Measurements from ENCODE around the gene RPL23. TPM values are rescaled to one million over a fixed set of nuclear protein-coding genes. Genes with fewer than 3 reads are reported as not detected.
"Not testable (repeated sequence)": the region's sequence is repeated elsewhere in the genome, so short reads cannot be mapped to it uniquely, and the experiment has no call there.

Gene RPL23
- total RNA-seq, 1 donor from 2014 or later: 3,404 TPM

- TF ChIP-seq CTCF (IDR thresholded peaks at IDR 0.05): no peak
- TF ChIP-seq EZH2phosphoT487 (IDR thresholded peaks at IDR 0.05): no peak
- no peak for TF ChIP-seq EZH2 (IDR thresholded peaks at IDR 0.05)
- Histone ChIP-seq H2AFZ (replicated peaks) (no peak overlapping the region), H3F3A (ENCODE audit: low read depth) (peaks cover 2% of the 10 kb centered on the region), H3K4me1 (no peaks in the 10 kb centered on the region), H3K27me3 (no peaks in the 10 kb centered on the region), H3K79me2 (ENCODE audit: low read depth) (no peaks in the 10 kb centered on the region), H3K9me3 (ENCODE audit: low read depth) (no peaks in the 10 kb centered on the region), H3K4me3 (no peak overlapping the region), H3K36me3 (no peaks in the 10 kb centered on the region), H3K27ac (no peak overlapping the region), H4K20me1 (ENCODE audit: low read depth) (no peaks in the 10 kb centered on the region), H3K4me2 (no peak overlapping the region), H3K9ac (no peak overlapping the region)
- peaks cover 3% of the 10 kb centered on the region for H3K4me1 Mint-ChIP-seq
- H3K36me3 Mint-ChIP-seq: no peaks in the 10 kb centered on the region
- DNase-seq (ENCODE audit: low spot score): no peak
- H3K4me3 Mint-ChIP-seq: peak overlapping the region; percentile 69
- peaks cover 17% of the 10 kb centered on the region for H3K27me3 Mint-ChIP-seq (ENCODE audit: insufficient read depth, low read depth)
- peaks cover 3% of the 10 kb centered on the region for H3K9me3 Mint-ChIP-seq
- peak overlapping the region; percentile 93 for H3K27ac Mint-ChIP-seq
These were observed 7.9 kb upstream of the RPL23 start for GRCh38 chr17:38861399-38861843.

- Mint-ChIP-seq H3K27me3 (ENCODE audit: insufficient read depth, low read depth) (peaks cover 15% of the 10 kb centered on the region), H3K4me3 (no peak overlapping the region), H3K4me1 (peaks cover 22% of the 10 kb centered on the region), H3K9me3 (peaks cover 3% of the 10 kb centered on the region), H3K36me3 (peaks cover 9% of the 10 kb centered on the region), H3K27ac (no peak overlapping the region)
- Histone ChIP-seq H3F3A (ENCODE audit: low read depth) (peaks cover 17% of the 10 kb centered on the region), H3K9ac (peak overlapping the region; percentile 48), H3K4me1 (peaks cover 3% of the 10 kb centered on the region), H3K36me3 (peaks cover 3% of the 10 kb centered on the region), H3K4me2 (no peak overlapping the region), H3K9me3 (ENCODE audit: low read depth) (no peaks in the 10 kb centered on the region), H3K79me2 (ENCODE audit: low read depth) (peaks cover 13% of the 10 kb centered on the region), H3K27ac (no peak overlapping the region), H4K20me1 (ENCODE audit: low read depth) (peaks cover 9% of the 10 kb centered on the region), H3K4me3 (no peak overlapping the region), H2AFZ (replicated peaks) (no peak overlapping the region), H3K27me3 (no peaks in the 10 kb centered on the region)
- no peak for TF ChIP-seq EZH2 (IDR thresholded peaks at IDR 0.05)
- DNase-seq (ENCODE audit: low spot score): no peak
These were observed 3.8 kb upstream of the RPL23 start for GRCh38 chr17:38857271-38857670.

- H4K20me1 ChIP-seq (ENCODE audit: low read depth): peaks cover 30% of the 10 kb centered on the region
- not testable (repeated sequence) for H3K9me3 Mint-ChIP-seq; H3K27me3 ChIP-seq; H3K4me3 ChIP-seq; H3K27ac ChIP-seq; H3K4me3 Mint-ChIP-seq; H3K4me2 ChIP-seq; H3K9ac ChIP-seq; H3K9me3 ChIP-seq (ENCODE audit: low read depth); DNase-seq (ENCODE audit: low spot score)
- peak overlapping the region; percentile 69 for H2AFZ ChIP-seq (replicated peaks)
- Mint-ChIP-seq H3K27me3 (ENCODE audit: insufficient read depth, low read depth) (peaks cover 11% of the 10 kb centered on the region), H3K27ac (peak overlapping the region; percentile 17), H3K36me3 (peaks cover 25% of the 10 kb centered on the region), H3K4me1 (peaks cover 39% of the 10 kb centered on the region)
- peaks cover 14% of the 10 kb centered on the region for H3K4me1 ChIP-seq
- peaks cover 21% of the 10 kb centered on the region for H3K36me3 ChIP-seq
- peaks cover 35% of the 10 kb centered on the region for H3F3A ChIP-seq (ENCODE audit: low read depth)
- H3K79me2 ChIP-seq (ENCODE audit: low read depth): peaks cover 34% of the 10 kb centered on the region
These were observed 1.7 kb upstream of the RPL23 start for GRCh38 chr17:38855101-38855714.

DNA sequence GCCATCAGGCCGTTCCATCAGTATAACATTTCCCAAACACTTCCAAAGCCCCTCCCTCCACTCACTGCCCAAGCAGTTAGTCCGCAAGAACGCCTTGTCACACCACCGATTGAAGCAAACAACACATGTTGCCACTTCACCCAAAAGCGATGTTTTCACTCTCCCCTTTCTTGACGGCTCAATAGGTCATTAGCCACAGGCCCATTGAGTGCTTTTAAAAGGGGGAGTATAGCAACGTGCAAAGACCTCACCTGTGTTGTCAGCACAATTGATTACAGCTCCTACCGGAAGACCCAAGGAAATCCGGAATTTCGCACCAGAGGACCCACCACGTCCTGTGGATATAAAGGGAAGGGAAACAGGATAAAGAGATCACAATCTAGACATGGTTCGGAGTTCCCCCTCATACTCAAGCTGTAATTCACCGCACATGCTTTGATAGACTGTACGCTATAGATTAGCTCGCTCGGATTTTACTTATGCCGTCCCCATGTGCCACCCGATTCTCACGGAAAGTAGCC lies 690 bp downstream of the RPL23 start:
- Histone ChIP-seq H3K9me3 (ENCODE audit: low read depth) (no peaks in the 10 kb centered on the region), H3K27ac (peak overlapping the region; percentile 92), H3K4me3 (peak overlapping the region; percentile 60), H3K9ac (peak overlapping the region; percentile 97), H3K79me2 (ENCODE audit: low read depth) (peaks cover 45% of the 10 kb centered on the region), H3K4me1 (peaks cover 14% of the 10 kb centered on the region), H3F3A (ENCODE audit: low read depth) (peaks cover 59% of the 10 kb centered on the region), H4K20me1 (ENCODE audit: low read depth) (peaks cover 45% of the 10 kb centered on the region), H3K4me2 (peak overlapping the region; percentile 86), H3K36me3 (peaks cover 36% of the 10 kb centered on the region), H3K27me3 (no peaks in the 10 kb centered on the region), H2AFZ (replicated peaks) (peak overlapping the region; percentile 70)
- Mint-ChIP-seq H3K4me3 (peak overlapping the region; percentile 99), H3K36me3 (peaks cover 36% of the 10 kb centered on the region), H3K27me3 (ENCODE audit: insufficient read depth, low read depth) (peaks cover 9% of the 10 kb centered on the region), H3K27ac (peak overlapping the region; percentile 100), H3K9me3 (no peaks in the 10 kb centered on the region), H3K4me1 (peaks cover 39% of the 10 kb centered on the region)
- no peak for DNase-seq (ENCODE audit: low spot score)
- TF ChIP-seq EZH2phosphoT487 (IDR thresholded peaks at IDR 0.05): no peak
- TF ChIP-seq CTCF (IDR thresholded peaks at IDR 0.05): no peak
- TF ChIP-seq EZH2 (IDR thresholded peaks at IDR 0.05): no peak

Data from neural progenitor cell (in vitro differentiated cells).